ENCODE data around the gene GAB1.

- TF ChIP-seq CTCF (IDR thresholded peaks at IDR 0.05) (no peak), POLR2A (IDR thresholded peaks at IDR 0.05) (no peak)
Measured at GRCh38 chr4:143400082-143400481, 63.4 kb downstream of the GAB1 start.

Measured in esophagus squamous epithelium (tissue), 4 donors.